OCI-LY3 (cell line): ENCODE data around the gene MR1.

ENCODE experiments used
- EZH2phosphoT487 ChIP-seq: fragments of 200-600 bp; shearing (Covaris generic); IDR thresholded peaks from 2 replicates; pipeline ENCODE4 v1.6.1; 2018; ENCODE audit warnings: antibody characterized with exemption, mixed run types, low read depth
- TF ChIP-seq, protein P1 (sequence below): fragments of 200-600, 300-600 bp; sonication (generic); IDR thresholded peaks from 2 replicates; pipeline ENCODE4 v1.5.1; 2014; ENCODE audit warnings: antibody characterized with exemption, low read length, low read depth

DNA sequence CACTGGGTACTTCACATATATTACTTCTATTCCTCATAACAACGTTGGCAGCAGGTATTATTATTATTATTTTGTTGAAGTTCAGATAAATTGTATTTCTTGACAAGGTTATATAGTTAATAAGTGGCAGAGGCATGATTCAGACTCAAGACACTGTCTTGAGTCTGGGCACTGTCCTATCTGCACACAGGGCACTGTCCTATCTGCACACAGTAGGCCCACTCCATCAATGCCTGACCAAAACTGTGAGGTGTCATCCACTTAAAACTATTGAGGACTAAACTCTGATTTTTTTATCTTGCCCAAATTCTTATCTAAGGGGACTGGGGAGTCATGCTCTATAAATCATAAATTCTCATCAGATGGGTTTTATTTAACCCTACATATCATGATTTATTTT lies 30.9 kb downstream of the MR1 start:
- TF ChIP-seq EZH2phosphoT487 = no peak
- TF ChIP-seq, protein P1, sequence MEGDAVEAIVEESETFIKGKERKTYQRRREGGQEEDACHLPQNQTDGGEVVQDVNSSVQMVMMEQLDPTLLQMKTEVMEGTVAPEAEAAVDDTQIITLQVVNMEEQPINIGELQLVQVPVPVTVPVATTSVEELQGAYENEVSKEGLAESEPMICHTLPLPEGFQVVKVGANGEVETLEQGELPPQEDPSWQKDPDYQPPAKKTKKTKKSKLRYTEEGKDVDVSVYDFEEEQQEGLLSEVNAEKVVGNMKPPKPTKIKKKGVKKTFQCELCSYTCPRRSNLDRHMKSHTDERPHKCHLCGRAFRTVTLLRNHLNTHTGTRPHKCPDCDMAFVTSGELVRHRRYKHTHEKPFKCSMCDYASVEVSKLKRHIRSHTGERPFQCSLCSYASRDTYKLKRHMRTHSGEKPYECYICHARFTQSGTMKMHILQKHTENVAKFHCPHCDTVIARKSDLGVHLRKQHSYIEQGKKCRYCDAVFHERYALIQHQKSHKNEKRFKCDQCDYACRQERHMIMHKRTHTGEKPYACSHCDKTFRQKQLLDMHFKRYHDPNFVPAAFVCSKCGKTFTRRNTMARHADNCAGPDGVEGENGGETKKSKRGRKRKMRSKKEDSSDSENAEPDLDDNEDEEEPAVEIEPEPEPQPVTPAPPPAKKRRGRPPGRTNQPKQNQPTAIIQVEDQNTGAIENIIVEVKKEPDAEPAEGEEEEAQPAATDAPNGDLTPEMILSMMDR = no peak
